HG03039 (cell line): ENCODE measurements around the gene RBM27.
"Not testable (repeated sequence)": the region's sequence is repeated elsewhere in the genome, so short reads cannot be mapped to it uniquely, and the experiment has no call there.

ENCODE experiments used
- ATAC-seq: cut with Tn5 transposase; IDR thresholded peaks from one replicate; pipeline ENCODE4 v1.9.1; 2021; ENCODE audit warnings: mild to moderate bottlenecking, moderate library complexity; ENCODE audit not compliant: unreplicated experiment

RBM27 gene

DNA sequence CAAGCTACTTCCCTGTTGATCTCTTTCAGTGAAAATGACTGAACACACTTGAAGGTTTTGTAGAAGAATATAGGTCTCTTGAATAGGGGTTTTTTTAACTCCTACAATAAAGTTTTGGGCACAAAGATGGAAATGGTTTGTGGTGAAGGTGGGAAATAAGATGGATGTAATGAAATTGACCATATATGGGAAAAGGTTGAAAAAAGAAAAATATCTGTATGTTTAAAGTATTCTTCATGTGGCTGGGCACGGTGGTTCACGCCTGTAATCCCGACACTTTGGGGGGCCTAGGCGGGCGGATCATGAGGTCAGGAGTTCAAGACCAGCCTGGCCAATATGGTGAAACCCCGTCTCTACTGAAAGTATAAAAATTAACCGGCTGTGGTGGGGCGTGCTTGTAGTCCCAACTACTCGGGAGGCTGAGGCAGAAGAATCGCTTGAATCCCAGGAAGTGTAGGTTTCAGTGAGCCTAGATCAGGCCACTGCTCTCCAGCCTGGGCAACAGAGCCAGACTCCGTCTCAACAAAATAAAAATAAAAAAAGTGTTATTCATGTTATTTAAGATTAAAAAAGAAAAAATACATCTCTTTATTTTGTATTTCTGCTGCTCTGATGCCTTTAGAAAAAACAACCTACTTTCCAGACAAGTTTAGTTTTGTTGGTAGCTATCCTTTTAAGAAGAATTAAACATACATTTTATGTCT, 2.2 kb downstream of the RBM27 start:
- no peak for ATAC-seq

DNA sequence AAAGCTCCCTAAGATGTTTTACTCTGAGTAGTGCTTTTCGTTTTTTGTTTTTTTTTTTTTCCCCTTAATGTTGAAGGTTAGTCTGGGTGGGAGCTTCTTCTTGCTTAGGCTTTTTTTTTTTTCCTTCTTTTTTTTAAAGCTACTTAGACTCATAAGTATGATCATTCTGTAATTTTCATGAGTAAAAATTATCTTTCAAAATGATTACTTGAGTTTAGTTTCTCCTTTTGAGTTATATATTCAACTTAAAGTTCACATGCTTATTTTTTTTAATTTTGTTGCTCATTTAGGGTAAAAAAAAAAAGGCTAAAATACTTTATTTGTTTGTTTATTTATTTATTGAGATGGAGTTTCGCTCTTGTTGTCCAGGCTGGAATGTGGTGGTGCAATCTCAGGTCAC, 2.9 kb downstream of the RBM27 start:
- ATAC-seq, result no peak

DNA sequence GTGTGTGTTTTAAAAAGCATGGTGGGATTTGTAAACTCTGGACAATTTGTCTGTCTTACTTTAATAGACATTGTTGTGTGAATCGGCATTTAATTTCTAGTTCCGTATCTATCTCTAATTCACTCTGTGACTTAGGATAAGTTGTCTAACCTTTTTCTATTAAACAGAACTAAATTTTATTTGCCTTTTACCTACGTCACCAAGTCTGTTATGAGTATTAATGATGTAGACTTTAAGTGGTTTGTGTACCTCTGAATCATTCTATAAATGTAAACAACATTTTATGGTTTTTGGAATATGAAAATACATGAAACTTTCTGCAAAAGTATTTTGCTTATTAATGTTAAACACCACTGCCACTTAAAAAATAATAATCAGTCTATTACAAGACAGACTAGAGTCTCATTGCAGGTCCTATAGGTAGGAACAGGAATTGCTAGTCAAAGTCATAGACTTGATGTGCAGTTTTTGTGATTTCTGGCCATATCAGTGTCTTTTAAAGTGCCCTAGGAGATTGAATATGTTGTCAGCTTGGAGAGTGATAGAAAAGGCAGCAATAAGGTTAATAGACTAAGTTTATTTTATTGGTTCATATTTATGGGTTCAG, 5.6 kb downstream of the RBM27 start:
- no peak for ATAC-seq

DNA sequence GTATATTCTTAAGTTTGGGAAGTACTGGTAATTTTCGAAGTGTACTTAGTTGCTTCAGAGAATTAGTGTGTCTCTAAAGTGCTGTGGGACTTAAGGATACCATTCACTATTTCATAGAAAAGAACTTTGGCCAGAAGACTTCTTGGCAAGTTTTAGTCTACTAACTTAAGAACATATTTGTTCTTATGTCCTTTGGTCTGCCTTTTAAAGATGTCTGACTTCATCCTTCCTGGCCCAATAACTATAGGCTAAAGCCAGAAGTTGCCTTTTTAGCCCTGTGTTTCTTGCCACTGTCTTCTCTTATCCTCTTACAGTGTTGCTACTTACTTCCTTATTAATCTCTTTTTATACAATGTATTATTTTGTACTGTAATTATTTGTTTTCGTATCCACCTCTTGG, 6.3 kb downstream of the RBM27 start:
- no peak for ATAC-seq

DNA sequence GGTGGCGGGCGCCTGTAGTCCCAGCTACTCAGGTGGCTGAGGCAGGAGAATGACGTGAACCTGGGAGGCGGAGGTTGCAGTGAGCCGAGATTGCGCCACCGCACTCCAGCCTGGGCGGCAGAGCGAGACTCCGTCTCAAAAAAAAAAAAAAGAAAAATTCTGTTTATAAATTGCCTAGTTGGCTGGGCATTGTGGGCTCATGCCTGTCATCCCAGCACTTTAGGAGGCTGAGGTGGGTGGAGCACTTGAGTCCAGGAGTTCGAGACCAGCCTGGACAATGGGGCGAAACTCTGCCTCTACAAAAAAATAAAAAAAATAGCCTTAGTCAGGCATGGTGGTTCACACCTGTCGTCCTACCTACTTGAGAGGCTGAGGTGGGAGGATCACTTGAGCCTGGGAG, 7.4 kb downstream of the RBM27 start:
- not testable (repeated sequence) for ATAC-seq

DNA sequence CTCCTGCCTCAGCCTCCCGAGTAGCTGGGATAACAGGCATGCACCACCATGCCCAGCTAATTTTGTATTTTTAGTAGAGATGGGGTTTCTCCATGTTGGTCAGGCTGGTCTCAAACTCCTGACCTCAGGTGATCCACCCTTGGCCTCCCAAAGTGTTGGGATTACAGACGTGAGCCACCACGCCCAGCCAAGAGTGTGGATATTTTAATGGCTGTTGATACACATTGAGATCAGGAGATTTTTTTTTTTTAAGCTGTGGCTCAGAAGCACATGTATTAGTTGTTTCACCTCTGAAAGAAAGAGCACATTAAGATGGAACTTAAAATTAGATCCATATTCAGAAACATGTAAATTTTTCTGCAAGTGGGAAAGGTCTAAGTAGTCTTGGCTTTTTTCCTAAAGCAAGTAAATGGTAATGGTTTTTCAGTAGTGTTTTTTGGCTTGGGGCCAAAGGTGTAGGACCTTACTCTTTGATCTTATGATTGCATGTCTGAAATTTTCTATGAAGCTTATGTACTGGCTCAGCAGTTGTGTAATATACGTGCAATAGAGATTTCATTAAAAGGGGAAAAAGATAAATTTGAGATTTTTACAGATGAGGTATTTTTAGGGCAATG, 9.9 kb downstream of the RBM27 start:
- ATAC-seq, result no peak

DNA sequence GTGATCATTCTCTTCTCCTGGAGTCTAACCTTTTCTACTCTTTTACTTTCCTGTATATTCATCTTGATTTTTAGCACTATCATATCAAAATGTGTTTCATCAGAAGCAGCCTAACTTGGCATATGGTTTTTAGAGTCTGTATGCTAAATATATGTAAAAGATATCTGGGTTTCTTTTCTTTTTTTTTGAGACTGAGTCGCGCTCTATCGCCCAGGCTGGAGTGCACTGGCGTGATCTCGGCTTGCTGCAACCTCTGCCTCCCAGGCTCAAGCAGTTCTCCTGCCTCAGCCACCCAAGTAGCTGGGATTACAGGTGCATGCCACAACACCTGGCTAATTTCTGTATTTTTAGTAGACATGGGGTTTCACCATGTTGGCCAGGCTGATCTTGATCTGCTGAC, 11.5 kb downstream of the RBM27 start:
- not testable (repeated sequence) for ATAC-seq

DNA sequence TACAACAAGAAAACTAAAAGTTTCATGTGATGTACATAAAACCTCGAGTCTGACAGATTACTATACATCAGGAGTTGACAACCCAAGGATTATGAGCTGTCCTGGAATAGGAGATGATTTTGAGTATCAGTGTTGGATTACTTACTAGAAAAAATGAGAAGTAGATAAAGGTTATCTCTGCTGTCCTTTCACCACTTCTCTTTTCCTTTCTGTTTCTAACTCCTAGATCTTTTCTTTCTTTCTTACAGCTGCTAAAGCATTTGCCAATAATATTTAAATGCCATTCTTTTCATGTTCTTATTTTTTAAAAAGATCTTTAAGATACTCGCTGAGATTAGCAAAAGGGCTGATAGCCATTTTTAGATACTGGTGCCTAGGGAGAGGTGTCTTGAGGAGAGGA, 14.8 kb downstream of the RBM27 start:
- ATAC-seq, result no peak

DNA sequence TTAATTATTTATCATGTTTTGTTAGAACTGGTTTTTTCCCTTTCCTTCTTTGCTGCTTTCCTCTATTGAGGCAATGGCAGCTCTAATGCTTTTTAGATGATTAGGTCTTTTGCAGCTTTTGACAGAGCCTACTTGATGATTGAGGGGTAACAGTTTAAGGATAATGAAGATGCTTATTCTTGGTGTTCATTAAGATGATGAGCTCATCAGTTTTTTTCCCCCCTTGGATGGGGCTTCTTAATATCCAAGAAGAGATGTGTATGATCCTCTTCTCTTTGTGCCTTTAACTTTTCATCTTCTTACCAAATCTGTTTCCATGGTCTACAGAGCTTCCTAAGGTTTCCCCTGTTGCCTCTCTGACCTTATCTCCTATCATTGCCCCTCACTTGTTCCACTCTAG, 15.8 kb downstream of the RBM27 start:
- no peak for ATAC-seq

DNA sequence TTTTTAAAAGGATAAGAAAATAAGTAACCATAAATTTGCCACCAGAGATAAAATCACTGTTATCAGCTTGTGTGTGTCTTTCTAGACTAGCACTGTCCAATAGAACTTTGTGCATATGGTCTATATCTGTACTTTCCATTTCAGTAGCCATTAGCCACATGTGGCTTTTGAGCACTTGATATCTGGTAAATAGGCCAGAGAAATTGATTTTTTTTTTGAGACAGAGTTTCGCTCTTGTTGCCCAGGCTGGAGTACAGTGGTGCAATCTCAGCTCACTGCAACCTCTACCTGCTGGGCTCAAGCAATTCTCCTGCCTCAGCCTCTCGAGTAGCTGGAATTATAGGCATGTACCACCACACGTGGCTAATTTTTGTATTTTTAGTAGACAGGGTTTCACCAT, 17.8 kb downstream of the RBM27 start:
- ATAC-seq, result no peak

DNA sequence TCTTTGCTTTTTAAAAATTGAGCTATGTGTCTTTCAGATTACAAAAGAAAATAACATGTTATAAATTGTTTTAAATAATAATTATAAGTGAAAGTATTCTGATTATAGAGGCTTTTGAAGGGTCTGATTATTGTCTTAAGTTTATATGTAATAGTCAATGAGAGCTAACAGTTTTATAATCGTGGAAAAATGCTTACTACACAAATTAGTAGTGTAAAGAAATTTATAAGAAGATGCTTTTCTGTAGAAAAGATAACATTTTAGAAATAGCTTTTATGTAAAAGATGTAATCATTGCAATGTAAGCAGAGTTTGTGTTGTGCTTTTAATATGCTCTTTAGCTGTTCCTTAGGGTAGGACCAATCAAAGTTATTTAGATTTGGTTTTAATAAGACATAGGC, 18.6 kb downstream of the RBM27 start:
- no peak for ATAC-seq

DNA sequence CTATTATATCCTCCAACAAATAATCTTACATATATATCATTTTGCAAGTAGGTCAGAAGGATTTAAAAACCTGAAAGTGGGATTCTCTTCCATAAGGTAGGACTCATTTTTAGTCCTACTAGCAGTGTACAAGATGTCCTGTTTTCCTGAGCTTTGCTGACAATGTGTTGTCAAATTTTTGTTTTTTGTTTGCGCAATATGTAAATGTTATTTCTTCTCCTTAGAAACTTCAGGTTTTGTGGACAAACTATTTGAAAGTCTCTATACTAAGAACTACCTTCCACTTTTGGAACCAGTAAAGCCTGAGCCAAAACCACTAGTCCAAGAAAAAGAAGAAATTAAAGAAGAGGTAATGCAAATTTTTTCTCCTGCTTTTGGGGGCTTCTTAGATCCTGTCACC, 19.8 kb downstream of the RBM27 start:
- no peak for ATAC-seq

DNA sequence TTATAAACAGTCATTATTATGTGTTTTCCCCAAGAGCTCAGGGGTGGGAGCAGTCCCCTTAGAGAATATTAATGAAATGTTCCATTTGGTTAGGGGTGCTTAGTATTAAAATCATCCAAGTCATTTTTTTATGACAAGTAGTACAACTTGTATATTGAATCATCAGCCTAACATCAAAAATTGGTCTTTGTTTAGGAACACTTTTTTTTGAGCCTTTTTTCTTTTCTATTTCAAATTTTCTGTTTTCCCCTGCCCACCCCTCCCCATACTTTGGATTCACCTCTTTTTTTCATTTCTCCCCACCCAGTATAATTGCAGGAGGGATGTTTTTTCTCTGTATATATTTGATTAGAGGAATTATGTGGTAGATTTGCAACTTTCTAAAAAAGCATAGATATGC, 25.8 kb downstream of the RBM27 start:
- ATAC-seq, result no peak

DNA sequence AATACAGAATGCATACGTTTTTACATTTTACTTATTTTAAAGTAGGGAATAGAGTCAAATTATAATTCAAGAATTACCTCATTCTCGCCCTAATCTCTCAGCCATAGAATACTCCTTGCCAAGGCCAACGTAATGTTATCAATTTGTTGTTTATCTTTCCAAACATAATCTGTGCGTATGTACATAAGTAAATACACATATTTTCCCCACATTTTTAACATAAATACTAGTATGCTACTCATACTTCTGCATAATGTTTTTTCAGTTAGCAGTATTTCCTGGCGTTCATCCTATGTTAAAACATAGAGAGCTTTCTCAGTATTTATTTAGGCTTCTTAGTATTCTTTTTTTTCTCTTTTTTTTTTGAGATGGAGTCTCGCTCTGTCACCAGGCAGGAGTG, 28.8 kb downstream of the RBM27 start:
- ATAC-seq, result no peak

DNA sequence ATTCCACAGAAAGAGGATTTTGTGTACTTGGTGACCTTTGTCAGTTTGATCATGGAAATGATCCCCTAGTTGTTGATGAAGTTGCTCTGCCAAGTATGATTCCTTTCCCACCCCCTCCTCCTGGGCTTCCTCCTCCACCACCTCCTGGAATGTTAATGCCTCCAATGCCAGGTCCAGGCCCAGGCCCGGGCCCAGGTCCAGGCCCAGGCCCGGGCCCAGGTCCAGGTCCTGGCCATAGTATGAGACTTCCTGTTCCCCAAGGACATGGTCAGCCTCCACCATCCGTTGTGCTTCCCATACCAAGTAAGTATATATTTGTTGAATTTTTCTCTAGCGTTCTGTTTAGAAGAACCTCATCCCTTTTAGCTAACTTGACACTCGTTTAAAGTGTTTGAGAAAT, 30.0 kb downstream of the RBM27 start:
- ATAC-seq, result no peak

DNA sequence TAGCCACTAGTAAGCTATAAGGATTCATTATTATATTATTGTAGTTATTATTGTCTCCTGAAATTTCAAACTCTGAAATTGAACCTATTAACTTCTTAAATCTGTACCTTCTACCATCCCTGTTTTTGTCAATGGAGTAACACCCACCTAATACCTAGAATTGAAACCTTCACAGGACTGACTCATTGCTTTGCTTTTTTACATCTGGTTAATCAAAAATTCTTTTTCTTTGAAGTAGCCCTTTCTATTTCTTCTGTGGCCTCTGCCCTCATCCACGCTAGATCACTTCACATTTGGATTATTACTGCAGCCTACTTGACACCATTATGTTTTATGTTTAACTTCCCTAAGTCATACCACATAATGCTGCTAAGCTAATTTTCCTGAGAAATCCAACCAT, 35.6 kb downstream of the RBM27 start:
- no peak for ATAC-seq

DNA sequence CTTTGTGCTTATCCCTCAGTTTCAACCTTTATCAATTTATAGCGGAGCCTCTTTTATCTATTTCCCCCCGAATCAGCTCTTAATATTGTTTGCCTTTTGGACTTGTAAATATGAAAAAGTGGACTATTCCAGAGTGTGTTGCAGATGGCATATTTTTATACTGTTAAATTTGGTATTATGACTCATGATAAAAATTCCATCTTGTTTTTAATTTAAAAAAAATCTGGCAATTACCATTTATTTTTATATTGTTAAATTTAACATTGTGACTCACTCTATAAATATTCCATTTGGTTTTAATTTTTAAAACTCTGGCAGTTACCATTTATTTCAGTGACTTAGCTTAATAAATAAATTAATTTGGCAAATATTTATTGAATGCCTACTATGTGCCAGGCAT, 37.5 kb downstream of the RBM27 start:
- no peak for ATAC-seq

DNA sequence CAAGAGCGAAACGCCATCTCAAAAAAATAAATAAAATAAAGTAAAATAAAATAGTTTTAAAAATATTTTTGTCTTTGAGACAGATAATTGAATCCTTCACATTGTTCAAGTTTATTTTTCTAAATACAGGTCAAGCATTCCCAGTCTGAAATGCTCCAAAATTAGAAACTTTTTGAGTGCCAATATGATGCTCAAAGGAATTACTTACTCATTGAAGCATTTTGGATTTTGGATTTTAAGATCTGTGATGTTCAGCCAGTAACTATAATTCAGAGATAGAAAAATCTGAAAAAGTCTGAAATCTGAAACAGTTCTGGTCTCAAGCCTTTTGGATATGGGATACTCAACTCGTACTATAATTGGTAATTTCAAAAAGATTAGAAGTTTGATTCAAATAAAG, 39.8 kb downstream of the RBM27 start:
- no peak for ATAC-seq

DNA sequence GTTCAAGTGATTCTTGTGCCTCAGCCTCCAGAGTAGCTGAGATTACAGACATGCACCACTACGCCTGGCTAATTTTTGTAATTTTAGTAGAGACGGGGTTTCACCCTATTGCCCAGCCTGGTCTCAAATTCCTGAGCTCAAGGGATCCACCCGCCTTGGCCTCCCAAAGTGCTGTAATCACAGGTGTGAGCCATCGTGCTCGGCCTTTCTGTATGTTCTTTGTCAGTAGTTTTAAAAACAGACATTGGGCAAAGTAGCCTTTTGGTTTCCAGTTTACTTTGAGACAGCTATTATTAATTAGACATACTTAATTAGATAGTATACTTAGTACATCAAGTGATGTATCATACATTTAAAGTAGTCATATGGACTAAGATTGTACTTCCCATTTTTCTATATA, 45.2 kb downstream of the RBM27 start:
- ATAC-seq, result no peak

DNA sequence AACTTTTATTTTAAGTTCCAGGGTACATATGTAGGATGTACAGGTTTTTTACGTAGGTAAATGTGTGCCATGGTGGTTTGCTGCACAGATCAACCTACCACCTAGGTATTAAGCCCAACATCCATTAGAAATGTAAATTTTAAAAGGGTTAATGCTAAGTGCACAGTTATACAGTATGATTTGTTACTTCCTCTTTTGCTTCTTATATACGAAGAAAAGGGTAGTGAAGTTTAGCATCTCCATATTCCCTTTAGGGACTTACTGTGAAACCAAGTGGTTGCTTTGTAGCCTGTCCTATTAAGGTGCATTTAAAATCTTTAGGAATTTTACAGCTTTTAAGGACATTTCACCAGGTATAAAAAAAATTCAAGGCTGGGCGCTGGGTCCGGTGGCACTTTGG, 46.4 kb downstream of the RBM27 start:
- ATAC-seq, result no peak
